Mesenteric fat pad (tissue), 1 donor: ENCODE measurements around the gene RPL11. TPM values are rescaled to one million over a fixed set of nuclear protein-coding genes. Genes with fewer than 3 reads are reported as not detected.

ENCODE experiments used
- DNase-seq: peaks from one replicate; pipeline ENCODE4 v3.0.0-alpha.2; 2020; ENCODE audit warnings: low spot score
- total RNA-seq: library from RNA; stranded (reverse); fragmentation: NEBNext Ultra II Directional; extraction: Animal tissue kit (Norgen Biotek cat#: 25700); gene quantifications from one replicate; pipeline ENCODE4 v1.2.1, GENCODE V29; 2021
- donor health status: DM: yes; HTN: yes; CAD: no.

RPL11 gene
- total RNA-seq, 1 donor from 2014 or later, result 871 TPM

- peak; percentile 89 for DNase-seq
Observed at GRCh38 chr1:23727362-23727811, 35.8 kb downstream of the RPL11 start.

DNA sequence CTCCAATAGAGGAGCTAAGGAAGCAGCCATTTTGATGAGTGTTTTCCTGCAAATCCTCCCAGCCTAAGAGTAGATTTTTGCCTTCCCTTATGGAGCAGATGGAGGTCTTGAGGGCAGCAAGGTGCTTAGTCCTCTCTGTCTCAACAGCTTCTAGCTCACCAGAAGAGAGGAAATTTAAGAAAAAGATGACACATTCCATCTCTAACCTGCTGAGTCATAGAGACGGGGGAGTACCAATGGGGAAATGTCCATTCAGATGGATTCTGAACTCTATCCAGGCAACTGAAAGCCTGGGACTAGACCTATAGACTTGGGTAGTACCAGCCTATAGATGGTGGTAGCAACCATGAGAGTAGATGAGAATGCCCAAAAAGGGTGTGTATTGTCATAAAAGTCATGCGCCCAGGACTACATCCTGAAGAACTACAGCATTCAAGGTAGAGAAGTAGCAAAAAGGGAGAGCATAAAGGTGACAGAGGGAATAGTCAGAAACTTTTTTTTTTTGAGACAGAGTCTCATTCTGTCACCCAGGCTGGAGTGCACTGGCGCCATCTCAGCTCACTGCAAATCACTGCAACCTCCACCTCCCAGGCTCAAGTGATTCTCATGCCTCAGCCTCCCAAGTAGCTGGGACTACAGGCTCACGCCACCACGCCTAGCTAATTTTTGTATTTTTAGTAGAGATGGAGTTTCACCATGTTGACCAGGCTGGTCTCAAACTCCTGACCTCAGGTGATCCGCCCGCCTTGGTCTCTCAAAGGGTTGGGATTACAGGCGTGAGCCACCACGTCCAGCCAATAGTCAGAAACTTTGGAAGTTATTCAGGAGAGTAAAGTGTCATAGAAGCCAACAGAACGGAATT lies 41.0 kb downstream of the RPL11 start:
- DNase-seq, result peak; percentile 30

- peak; percentile 35 for DNase-seq
Observed at GRCh38 chr1:23733281-23733680, 41.7 kb downstream of the RPL11 start.

GRCh38 chr1:23736437-23737134 lies 45.0 kb downstream of the RPL11 start:
- peak; percentile 14 for DNase-seq

DNA sequence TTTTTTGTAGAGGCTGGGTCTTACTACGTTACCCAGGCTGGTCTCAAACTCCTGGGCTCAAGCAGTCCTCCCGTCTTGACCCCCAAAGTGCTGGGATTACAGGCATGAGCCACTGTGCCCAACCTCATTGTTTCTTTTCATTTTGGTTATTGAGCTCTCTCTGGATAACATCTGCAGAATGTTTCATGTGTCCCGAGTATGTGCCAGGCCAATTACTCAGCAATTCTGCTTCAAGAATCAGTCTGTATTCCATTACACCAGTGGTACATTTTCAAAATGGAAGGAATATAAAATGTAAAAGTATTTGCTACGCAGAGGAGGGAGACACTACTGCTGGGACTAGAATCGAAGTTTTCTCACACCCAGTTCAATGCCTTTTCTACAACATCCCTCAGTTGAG lies 50.0 kb downstream of the RPL11 start:
- no peak for DNase-seq

GRCh38 chr1:23742670-23743286 lies 51.2 kb downstream of the RPL11 start:
- DNase-seq, result peak; percentile 90

- DNase-seq, result peak; percentile 93
Observed at GRCh38 chr1:23743287-23744152, 51.9 kb downstream of the RPL11 start, which contains the start of gene ELOA. ELOA (plus strand) TSS chr1:23743471; CDS start chr1:23743504, 33 bp downstream.

DNA sequence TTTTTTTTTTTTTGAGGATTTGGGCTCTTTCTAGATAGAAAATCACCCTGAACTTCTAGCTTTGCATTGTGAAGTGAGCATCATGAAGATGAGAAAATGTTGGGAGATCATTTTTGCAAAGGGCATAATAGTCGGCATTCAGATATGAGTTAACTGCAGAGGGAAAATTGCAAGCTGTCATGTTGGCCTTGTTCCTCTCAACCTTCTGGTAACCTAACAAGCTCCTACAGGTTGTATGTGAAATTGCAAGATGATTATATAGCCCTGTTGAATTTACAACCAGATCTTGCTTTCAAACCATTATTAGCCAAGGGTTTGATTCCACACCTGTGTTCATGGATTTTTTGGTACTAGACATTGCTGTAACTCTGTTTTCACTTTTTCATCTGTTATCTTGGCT lies 53.9 kb downstream of the RPL11 start:
- no peak for DNase-seq

Other genes starting within 250 kb of the RPL11 start
- 37.6 TPM for gene ASAP3, start 207.6 kb upstream of the RPL11 start, total RNA-seq
- gene E2F2, start 160.6 kb upstream of the RPL11 start, total RNA-seq, result 0.29 TPM
- gene ID3, start 132.3 kb upstream of the RPL11 start, total RNA-seq, result 168 TPM
- gene ELOA, start 51.7 kb downstream of the RPL11 start, total RNA-seq, result 51.1 TPM
- gene PITHD1, start 86.6 kb downstream of the RPL11 start, total RNA-seq, result 57.2 TPM
- 37.2 TPM for gene LYPLA2, start 99.3 kb downstream of the RPL11 start, total RNA-seq
- gene GALE, start 108.9 kb downstream of the RPL11 start, total RNA-seq, result 22.6 TPM
- gene HMGCL, start 133.6 kb downstream of the RPL11 start, total RNA-seq, result 31.7 TPM
- 40.6 TPM for gene FUCA1, start 176.5 kb downstream of the RPL11 start, total RNA-seq
- not detected for gene CNR2, start 221.6 kb downstream of the RPL11 start, total RNA-seq